HEK293T (cell line): ENCODE results near the gene MYH10.

ENCODE experiments used
- ARNT ChIP-seq: fragments of 450-650 bp; IDR thresholded peaks from 2 replicates; pipeline ENCODE4 v1.6.1; 2017; ENCODE audit warnings: mild to moderate bottlenecking
- BHLHE40 ChIP-seq: fragments of 450-650 bp; IDR thresholded peaks from 2 replicates; pipeline ENCODE4 v1.6.1; 2016; ENCODE audit warnings: mild to moderate bottlenecking, moderate library complexity, borderline replicate concordance
- ELF4 ChIP-seq: fragments of 450-650 bp; IDR thresholded peaks from 2 replicates; pipeline ENCODE4 v1.6.1; 2017; ENCODE audit warnings: antibody characterized with exemption
- FOXM1 ChIP-seq: fragments of 450-650 bp; IDR thresholded peaks from 2 replicates; pipeline ENCODE4 v1.6.1; 2017; ENCODE audit warnings: mild to moderate bottlenecking, borderline replicate concordance
- HDGF ChIP-seq: fragments of 450-650 bp; IDR thresholded peaks from 2 replicates; pipeline ENCODE4 v1.6.1; 2017; ENCODE audit warnings: antibody characterized with exemption, borderline replicate concordance
- L3MBTL2 ChIP-seq: fragments of 450-650 bp; conservative IDR thresholded peaks from 2 replicates; pipeline ENCODE4 v1.6.1; 2016; ENCODE audit warnings: mild to moderate bottlenecking
- NFRKB ChIP-seq: fragments of 450-650 bp; IDR thresholded peaks from 2 replicates; pipeline ENCODE4 v1.6.1; 2016; ENCODE audit warnings: mild to moderate bottlenecking, moderate library complexity
- PKNOX1 ChIP-seq: fragments of 450-650 bp; IDR thresholded peaks from 2 replicates; pipeline ENCODE4 v1.6.1; 2016
- SP1 ChIP-seq: fragments of 450-650 bp; IDR thresholded peaks from 2 replicates; pipeline ENCODE4 v1.6.1; 2017
- SUZ12 ChIP-seq: fragments of 450-650 bp; IDR thresholded peaks from 2 replicates; pipeline ENCODE4 v1.6.1; 2016; ENCODE audit warnings: mild to moderate bottlenecking

GRCh38 chr17:8622191-8622590 lies 8.3 kb downstream of the MYH10 start:
- TF ChIP-seq BHLHE40 (no peak), HDGF (no peak), ELF4 (no peak), PKNOX1 (no peak), SUZ12 (no peak), SP1 (no peak), NFRKB (no peak), FOXM1 (no peak), L3MBTL2 (no peak), ARNT (no peak)
